Neuron (in vitro differentiated cells): ENCODE measurements around the gene COL5A2.

ENCODE experiments used
- H2AFZ ChIP-seq: one replicate; pipeline ENCODE4 v1.6.1; 2013; ENCODE audit warnings: low read depth, mild to moderate bottlenecking, inconsistent platforms, low read length, moderate library complexity
- H3K27me3 ChIP-seq: one replicate; pipeline ENCODE4 v1.6.1; 2013; ENCODE audit warnings: low read length; ENCODE audit not compliant: insufficient read depth
- H3K36me3 ChIP-seq: one replicate; pipeline ENCODE4 v1.6.1; 2013; ENCODE audit warnings: low read length; ENCODE audit not compliant: insufficient read depth
- H3K4me1 ChIP-seq: one replicate; pipeline ENCODE4 v1.6.1; 2013; ENCODE audit warnings: low read length; ENCODE audit not compliant: insufficient read depth
- H3K4me3 ChIP-seq: 2 replicates; pipeline ENCODE4 v1.5.1; 2013; ENCODE audit warnings: mild to moderate bottlenecking, low read length, moderate library complexity
- H3K9me3 ChIP-seq: one replicate; pipeline ENCODE4 v1.6.1; 2013; ENCODE audit warnings: low read length

Gene COL5A2

GRCh38 chr2:189171956-189172609, 7.5 kb downstream of the COL5A2 start:
- no peaks in the 10 kb centered on the region for H3K27me3 ChIP-seq
- H2AFZ ChIP-seq = no peak overlapping the region
- no peaks in the 10 kb centered on the region for H3K36me3 ChIP-seq
- H3K4me1 ChIP-seq = no peaks in the 10 kb centered on the region
- H3K4me3 ChIP-seq = no peak overlapping the region
- H3K9me3 ChIP-seq = no peaks in the 10 kb centered on the region

DNA sequence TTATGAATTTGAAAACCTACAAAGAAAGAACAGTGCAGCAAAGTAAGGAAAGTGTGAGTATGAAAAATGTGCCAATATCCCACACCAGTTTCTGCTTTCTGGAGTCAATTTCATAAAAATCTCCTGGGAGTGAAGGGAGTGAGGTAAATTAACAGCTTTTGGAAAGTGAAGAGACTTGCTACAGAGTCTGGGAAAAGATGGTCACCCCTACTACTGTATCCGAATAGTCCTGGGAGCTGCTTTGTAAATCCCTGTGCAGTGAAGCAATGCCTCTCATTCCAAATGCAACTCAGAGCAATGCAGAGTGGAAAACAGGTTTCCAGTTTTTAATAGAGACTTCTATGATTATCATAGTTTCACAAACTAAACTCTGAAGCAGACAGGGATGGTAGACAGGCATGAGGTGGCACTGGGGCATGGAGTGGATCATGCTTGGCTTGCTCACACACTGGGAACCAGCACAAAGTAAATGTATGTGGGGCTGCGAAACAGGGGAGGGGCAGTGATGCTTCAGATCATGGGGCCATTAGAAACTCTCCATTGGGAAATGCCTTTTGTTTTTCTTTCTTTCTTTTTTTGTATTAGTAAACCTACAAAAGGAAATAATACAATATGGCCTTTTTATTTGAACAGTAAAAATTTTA, 10.6 kb downstream of the COL5A2 start:
- H3K36me3 ChIP-seq = no peaks in the 10 kb centered on the region
- no peaks in the 10 kb centered on the region for H3K9me3 ChIP-seq
- no peak overlapping the region for H2AFZ ChIP-seq
- H3K4me1 ChIP-seq = peaks cover 3% of the 10 kb centered on the region
- no peak overlapping the region for H3K4me3 ChIP-seq
- H3K27me3 ChIP-seq = no peaks in the 10 kb centered on the region

- no peak overlapping the region for H3K4me3 ChIP-seq
- no peaks in the 10 kb centered on the region for H3K27me3 ChIP-seq
- H3K9me3 ChIP-seq = no peaks in the 10 kb centered on the region
- H3K36me3 ChIP-seq = no peaks in the 10 kb centered on the region
- H3K4me1 ChIP-seq = peaks cover 12% of the 10 kb centered on the region
- no peak overlapping the region for H2AFZ ChIP-seq
Measured at GRCh38 chr2:189165656-189166380, 13.7 kb downstream of the COL5A2 start.

- Histone ChIP-seq H3K36me3 (no peaks in the 10 kb centered on the region), H3K27me3 (no peaks in the 10 kb centered on the region), H3K4me1 (peaks cover 12% of the 10 kb centered on the region), H2AFZ (no peak overlapping the region), H3K4me3 (no peak overlapping the region), H3K9me3 (no peaks in the 10 kb centered on the region)
Measured at GRCh38 chr2:189164746-189165145, 14.8 kb downstream of the COL5A2 start.

DNA sequence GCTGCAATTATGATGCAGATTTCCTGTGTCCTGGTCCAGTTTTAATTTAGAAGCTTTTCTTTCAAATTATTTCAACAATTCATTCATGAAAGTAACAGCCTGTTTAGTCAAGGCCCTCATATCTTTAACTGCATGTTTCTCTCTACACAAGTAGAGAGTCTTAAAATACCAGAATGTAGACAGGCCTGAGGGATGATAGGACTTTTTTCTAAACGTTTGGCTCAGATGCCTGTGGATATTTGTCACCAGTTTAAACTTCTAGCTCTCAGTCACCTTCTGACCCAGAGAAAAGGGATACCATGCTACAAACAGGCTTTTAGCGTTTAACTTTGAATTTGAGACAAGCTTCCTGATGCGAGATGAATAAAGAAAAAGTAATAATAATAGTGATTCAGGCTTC, 15.7 kb downstream of the COL5A2 start:
- Histone ChIP-seq H2AFZ (peak overlapping the region; percentile 70), H3K4me1 (peaks cover 12% of the 10 kb centered on the region), H3K36me3 (no peaks in the 10 kb centered on the region), H3K27me3 (no peaks in the 10 kb centered on the region), H3K4me3 (no peak overlapping the region), H3K9me3 (no peaks in the 10 kb centered on the region)

DNA sequence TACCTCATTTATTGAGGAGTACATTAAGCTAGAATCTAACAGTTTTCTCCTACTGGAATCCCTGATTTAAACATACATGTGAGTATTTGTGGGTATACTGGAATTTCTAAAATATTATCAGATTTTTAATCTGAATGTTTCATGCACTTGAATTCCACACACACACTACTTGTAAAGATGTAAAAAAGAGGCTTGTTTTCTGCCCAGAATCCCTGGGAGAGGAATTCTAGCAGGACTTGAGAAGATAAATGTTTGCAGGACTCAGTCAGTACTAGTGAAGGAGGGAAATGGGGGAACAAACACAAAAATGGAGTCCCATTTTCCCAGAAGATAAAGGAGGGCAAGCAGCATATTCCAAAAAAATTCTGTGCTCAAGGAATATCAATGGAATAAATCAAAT, 17.0 kb downstream of the COL5A2 start:
- Histone ChIP-seq H3K36me3 (no peaks in the 10 kb centered on the region), H3K4me1 (peaks cover 12% of the 10 kb centered on the region), H2AFZ (no peak overlapping the region), H3K9me3 (no peaks in the 10 kb centered on the region), H3K4me3 (no peak overlapping the region), H3K27me3 (no peaks in the 10 kb centered on the region)

DNA sequence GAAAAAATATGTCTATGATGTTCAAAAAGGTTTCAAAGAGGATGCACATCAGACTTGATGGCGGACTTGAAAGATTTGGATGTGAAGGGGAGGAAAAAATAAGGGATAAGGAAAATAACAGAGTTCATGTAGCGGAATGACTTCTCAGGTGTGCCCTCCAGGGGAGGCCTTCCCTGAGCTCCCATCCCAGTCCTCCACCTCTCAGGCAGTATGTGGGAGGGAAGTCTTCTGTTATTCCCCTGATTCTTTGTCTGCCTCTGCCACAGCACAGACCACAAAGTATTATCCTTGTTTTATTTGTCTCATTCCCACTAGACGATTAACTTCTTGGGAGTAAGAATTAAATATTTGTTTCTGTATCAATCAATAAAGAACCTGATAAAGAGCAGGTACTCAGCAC, 17.7 kb downstream of the COL5A2 start:
- Histone ChIP-seq H3K4me3 (no peak overlapping the region), H3K9me3 (no peaks in the 10 kb centered on the region), H2AFZ (no peak overlapping the region), H3K36me3 (no peaks in the 10 kb centered on the region), H3K27me3 (no peaks in the 10 kb centered on the region), H3K4me1 (peaks cover 12% of the 10 kb centered on the region)

- Histone ChIP-seq H3K4me1 (peaks cover 12% of the 10 kb centered on the region), H3K9me3 (no peaks in the 10 kb centered on the region), H3K27me3 (no peaks in the 10 kb centered on the region), H2AFZ (no peak overlapping the region), H3K36me3 (no peaks in the 10 kb centered on the region), H3K4me3 (no peak overlapping the region)
Measured at GRCh38 chr2:189159717-189160116, 19.8 kb downstream of the COL5A2 start.

DNA sequence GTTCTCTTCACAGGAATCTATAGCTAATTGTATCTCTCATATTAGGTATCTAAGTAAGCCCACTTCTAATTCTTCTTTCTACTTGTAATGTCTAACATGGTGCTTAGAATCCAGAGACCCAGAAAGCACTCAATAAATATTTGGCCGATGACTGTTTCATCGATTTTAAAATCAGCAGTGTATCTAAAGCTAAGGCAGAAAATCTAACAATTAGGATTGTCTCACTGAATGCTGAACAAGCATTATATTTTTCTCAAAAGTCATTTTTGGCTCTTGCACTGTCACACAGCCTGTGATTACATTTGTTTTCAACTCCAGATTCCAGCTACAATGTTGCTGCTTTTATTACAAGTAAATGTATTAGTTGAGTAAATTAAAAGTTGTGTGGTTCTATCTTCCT, 20.3 kb downstream of the COL5A2 start:
- Histone ChIP-seq H3K36me3 (no peaks in the 10 kb centered on the region), H3K4me1 (peaks cover 12% of the 10 kb centered on the region), H3K4me3 (no peak overlapping the region), H2AFZ (no peak overlapping the region), H3K27me3 (no peaks in the 10 kb centered on the region), H3K9me3 (no peaks in the 10 kb centered on the region)

- no peaks in the 10 kb centered on the region for H3K4me1 ChIP-seq
- no peak overlapping the region for H2AFZ ChIP-seq
- H3K36me3 ChIP-seq = no peaks in the 10 kb centered on the region
- no peaks in the 10 kb centered on the region for H3K27me3 ChIP-seq
- no peaks in the 10 kb centered on the region for H3K9me3 ChIP-seq
- no peak overlapping the region for H3K4me3 ChIP-seq
Measured at GRCh38 chr2:189157939-189158338, 21.6 kb downstream of the COL5A2 start.

DNA sequence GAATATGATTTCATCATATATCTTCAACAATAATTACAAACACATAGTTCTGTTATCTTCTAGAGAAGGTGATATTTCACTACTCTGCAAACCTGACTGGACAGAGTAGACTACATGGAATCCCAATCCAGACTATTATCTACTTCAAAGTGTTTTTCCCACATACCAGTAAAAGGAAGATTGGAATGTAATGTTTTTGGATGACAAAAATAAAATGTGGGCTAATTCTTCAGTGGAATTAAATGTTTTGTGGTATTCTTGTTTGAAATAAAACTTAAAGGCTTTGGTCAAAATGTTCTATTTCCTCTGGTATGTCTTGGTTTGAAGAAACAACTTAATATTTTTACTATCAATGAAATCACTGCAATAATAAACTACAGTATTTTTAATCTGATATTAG, 22.1 kb downstream of the COL5A2 start:
- Histone ChIP-seq H3K9me3 (no peaks in the 10 kb centered on the region), H3K4me1 (no peaks in the 10 kb centered on the region), H3K27me3 (no peaks in the 10 kb centered on the region), H2AFZ (no peak overlapping the region), H3K36me3 (no peaks in the 10 kb centered on the region), H3K4me3 (no peak overlapping the region)

GRCh38 chr2:189155795-189156194, 23.8 kb downstream of the COL5A2 start:
- H2AFZ ChIP-seq = no peak overlapping the region
- H3K4me3 ChIP-seq = no peak overlapping the region
- no peaks in the 10 kb centered on the region for H3K27me3 ChIP-seq
- no peaks in the 10 kb centered on the region for H3K36me3 ChIP-seq
- no peaks in the 10 kb centered on the region for H3K4me1 ChIP-seq
- H3K9me3 ChIP-seq = no peaks in the 10 kb centered on the region

- peaks cover 5% of the 10 kb centered on the region for H3K4me1 ChIP-seq
Measured at GRCh38 chr2:189153619-189154018, 25.9 kb downstream of the COL5A2 start.

More at GRCh38 chr2:189153619-189154018, 25.9 kb downstream of the COL5A2 start:
- Histone ChIP-seq H3K27me3 (no peaks in the 10 kb centered on the region), H3K4me3 (no peak overlapping the region), H2AFZ (no peak overlapping the region), H3K9me3 (no peaks in the 10 kb centered on the region), H3K36me3 (no peaks in the 10 kb centered on the region)
